SU-DHL-6 (cell line): ENCODE data around the gene PPHLN1.

ENCODE experiments used
- CTCF ChIP-seq: fragments of 200-600 bp; sonication (generic); IDR thresholded peaks from one replicate; pipeline ENCODE4 v1.5.1; 2017; ENCODE audit warnings: antibody characterized with exemption, mild to moderate bottlenecking, low read length, moderate library complexity; ENCODE audit not compliant: insufficient read depth, poor library complexity, severe bottlenecking
- EZH2phosphoT487 ChIP-seq: fragments of 200-600 bp; sonication (generic), shearing (Covaris generic); conservative IDR thresholded peaks from 2 replicates; pipeline ENCODE4 v1.6.1; 2018; ENCODE audit warnings: mild to moderate bottlenecking, antibody characterized with exemption, low read length, moderate library complexity, mixed read lengths

- TF ChIP-seq CTCF, result no peak
- no peak for TF ChIP-seq EZH2phosphoT487
Observed at GRCh38 chr12:42442888-42443287, 116.9 kb downstream of the PPHLN1 start.
